PC-9 (cell line): ENCODE results near the gene AICDA. TPM values are rescaled to one million over a fixed set of nuclear protein-coding genes. Genes with fewer than 3 reads are reported as not detected.

Source experiments
- BruUV-seq: library from RNA; stranded (reverse); fragments of 400-500 nt; replicated peaks from 2 replicates; lab custom pipeline; 2021; lab: Mats Ljungman, UMichigan
- CTCF ChIA-PET: fragments of 300-600 bp; sonication (Branson Sonifier 250); formaldehyde crosslinking; loops from one replicate; lab custom pipeline; 2022; ENCODE audit warnings: antibody characterized with exemption; lab: Charles Lee
- POLR2A ChIA-PET: fragments of 300-600 bp; sonication (Branson Sonifier 250); formaldehyde crosslinking; loops from one replicate; lab custom pipeline; 2022; ENCODE audit warnings: antibody characterized with exemption; ENCODE audit not compliant: unreplicated experiment; lab: Charles Lee
- DNase-seq, 2 experiments: peaks; one replicate each; pipeline versions ENCODE4 v3.0.0 to v3.0.0-alpha.2; 2015 to 2022; ENCODE audit warnings: mixed read lengths in 1 of 2
- H2AFZ ChIP-seq: fragments of 200-600 bp; sonication (generic); 2 replicates; pipeline ENCODE4 v1.8.1; 2017; ENCODE audit warnings: antibody characterized with exemption
- H3F3A ChIP-seq: fragments of 200-600 bp; sonication (generic); 2 replicates; pipeline ENCODE4 v1.8.1; 2017; ENCODE audit warnings: antibody characterized with exemption, mild to moderate bottlenecking, low read depth; ENCODE audit not compliant: insufficient read depth
- H3K27ac ChIP-seq: fragments of 200-600 bp; sonication (generic); 2 replicates; pipeline ENCODE4 v1.6.1; 2016; ENCODE audit warnings: mixed run types
- H3K27me3 ChIP-seq: fragments of 200-600 bp; sonication (generic); 2 replicates; pipeline ENCODE4 v1.6.1; 2016; ENCODE audit warnings: low read depth, mixed run types; ENCODE audit not compliant: insufficient read depth
- H3K36me3 ChIP-seq: fragments of 200-600 bp; sonication (generic); 2 replicates; pipeline ENCODE4 v1.6.1; 2016; ENCODE audit warnings: low read depth, mixed run types
- H3K4me1 ChIP-seq: fragments of 200-600 bp; sonication (generic); replicated peaks from 2 replicates; pipeline ENCODE4 v1.6.1; 2016; ENCODE audit warnings: mixed run types; ENCODE audit not compliant: insufficient read depth
- H3K4me2 ChIP-seq: fragments of 200-600 bp; sonication (generic); 2 replicates; pipeline ENCODE4 v1.6.1; 2017; ENCODE audit warnings: mixed run types
- H3K4me3 ChIP-seq: fragments of 200-600 bp; sonication (generic); 2 replicates; pipeline ENCODE4 v1.6.1; 2016; ENCODE audit warnings: mixed run types
- H3K79me2 ChIP-seq: fragments of 200-600 bp; sonication (generic); 2 replicates; pipeline ENCODE4 v1.6.1; 2017; ENCODE audit warnings: low read depth, mixed run types
- H3K9me2 ChIP-seq: fragments of 200-600 bp; sonication (generic); 2 replicates; pipeline ENCODE4 v1.8.1; 2017; ENCODE audit warnings: mild to moderate bottlenecking; ENCODE audit not compliant: insufficient read depth
- H3K9me3 ChIP-seq: fragments of 200-600 bp; sonication (generic); 2 replicates; pipeline ENCODE4 v1.8.1; 2016; ENCODE audit warnings: low read depth; ENCODE audit not compliant: insufficient read depth
- H4K20me1 ChIP-seq: fragments of 200-600 bp; sonication (generic); 2 replicates; pipeline ENCODE4 v1.8.1; 2017; ENCODE audit not compliant: insufficient read depth
- CTCF ChIP-seq: fragments of 200-600 bp; sonication (generic); conservative IDR thresholded peaks from 2 replicates; pipeline ENCODE4 v1.6.1; 2017; ENCODE audit warnings: mixed run types, antibody characterized with exemption, mild to moderate bottlenecking, moderate library complexity
- EZH2 ChIP-seq: fragments of 200-600 bp; sonication (generic); IDR thresholded peaks from 2 replicates; pipeline ENCODE4 v1.8.0; 2017; ENCODE audit warnings: antibody characterized with exemption, low read depth
- intact Hi-C: fragments of 100-400 bp; cut with micrococcal nuclease; formaldehyde crosslinking; loops from one replicate; pipeline ENCODE4 v1.10.0; 2022; ENCODE audit not compliant: unreplicated experiment
- total RNA-seq: library from RNA; stranded (reverse); gene quantifications from 2 replicates; pipeline ENCODE4 v1.2.3, GENCODE V29; 2021

Gene AICDA
- total RNA-seq, 1 experiment from 2014 or later, result not detected

- peak in 1 of 2 experiments; percentile 33 for DNase-seq
- Histone ChIP-seq H3K79me2 (no peaks in the 10 kb centered on the region), H2AFZ (no peak overlapping the region), H4K20me1 (no peaks in the 10 kb centered on the region), H3K4me3 (peak overlapping the region; percentile 28; the same call in 1 of the 2 replicates), H3K9me2 (no peaks in the 10 kb centered on the region), H3K27ac (no peak overlapping the region), H3K36me3 (no peaks in the 10 kb centered on the region), H3K4me2 (peak overlapping the region; percentile 57), H3K4me1 (no peaks in the 10 kb centered on the region), H3K27me3 (peaks cover 8% of the 10 kb centered on the region; the same call in 1 of the 2 replicates), H3K9me3 (no peaks in the 10 kb centered on the region), H3F3A (no peaks in the 10 kb centered on the region)
- TF ChIP-seq CTCF (peak; percentile 80), EZH2 (no peak)
- POLR2A ChIA-PET, result interaction anchor here (0.6 to 0.7 kb wide), 2 partner anchors 62 to 308 kb away, joined by 4 to 5 read pairs; no protein-coding TSS in a partner anchor
- intact Hi-C loops, result loop anchor here (1.0 kb wide), 1 partner anchor 65 kb away; no protein-coding TSS in a partner anchor
- CTCF ChIA-PET, result interaction anchor here (0.6 to 2.3 kb wide), 2 partner anchors 65 to 1108 kb away, joined by 4 to 14 read pairs; no protein-coding TSS in a partner anchor
- BruUV-seq, result no TSS peak
Measured at GRCh38 chr12:8609061-8609570, 3.5 kb downstream of the AICDA start.

- DNase-seq, result no peak
- peaks cover 13% of the 10 kb centered on the region; the same call in 1 of the 2 replicates for H3K27me3 ChIP-seq
- POLR2A ChIA-PET, result interaction anchor here (0.7 kb wide), 1 partner anchor 444 kb away, joined by 4 read pairs; no protein-coding TSS in a partner anchor
Measured at GRCh38 chr12:8606890-8607289, 5.8 kb downstream of the AICDA start.

GRCh38 chr12:8605057-8605456 is 7.6 kb downstream of the AICDA start:
- Histone ChIP-seq H3K4me1 (no peaks in the 10 kb centered on the region), H3K36me3 (no peaks in the 10 kb centered on the region), H3K4me3 (no peak overlapping the region), H2AFZ (no peak overlapping the region), H3K9me3 (no peaks in the 10 kb centered on the region), H4K20me1 (no peaks in the 10 kb centered on the region), H3K79me2 (no peaks in the 10 kb centered on the region), H3K4me2 (no peak overlapping the region), H3K27ac (no peak overlapping the region), H3K9me2 (no peaks in the 10 kb centered on the region), H3F3A (no peaks in the 10 kb centered on the region), H3K27me3 (peaks cover 13% of the 10 kb centered on the region; the same call in 1 of the 2 replicates)
- intact Hi-C loops, result no loop called here
- DNase-seq, result no peak
- ChIA-PET CTCF (no interaction called here), POLR2A (no interaction called here)
- TF ChIP-seq CTCF (no peak), EZH2 (no peak)
- no TSS peak for BruUV-seq

More at GRCh38 chr12:8606890-8607289, 5.8 kb downstream of the AICDA start:
- CTCF ChIA-PET, result no interaction called here
- Histone ChIP-seq H3K79me2 (no peaks in the 10 kb centered on the region), H3K27ac (no peak overlapping the region), H3K36me3 (no peaks in the 10 kb centered on the region), H3K4me1 (no peaks in the 10 kb centered on the region), H3K9me2 (no peaks in the 10 kb centered on the region), H4K20me1 (no peaks in the 10 kb centered on the region), H3F3A (no peaks in the 10 kb centered on the region), H2AFZ (no peak overlapping the region), H3K9me3 (no peaks in the 10 kb centered on the region), H3K4me2 (no peak overlapping the region), H3K4me3 (no peak overlapping the region)
- no TSS peak for BruUV-seq
- TF ChIP-seq CTCF, result no peak
- TF ChIP-seq EZH2, result no peak
- intact Hi-C loops, result no loop called here
